SKM-1 treated with dmso at 0.1 percent for 144 hours (cell line): ENCODE data around the gene ITGA5.
A peak's percentile ranks its signal among the peaks of the same experiment; 100 is the strongest.

ENCODE experiments used
- DNase-seq: peaks from one replicate; lab custom pipeline; 2025; ENCODE audit not compliant: unreplicated experiment; lab: John Stamatoyannopoulos, UW

ITGA5 gene

GRCh38 chr12:54412786-54413185 is 6.3 kb downstream of the ITGA5 start:
- DNase-seq: no peak

- DNase-seq: no peak
Measured at GRCh38 chr12:54412348-54412747, 6.7 kb downstream of the ITGA5 start.

- DNase-seq: no peak
Measured at GRCh38 chr12:54411391-54412241, 7.5 kb downstream of the ITGA5 start.

GRCh38 chr12:54409267-54409666 is 9.8 kb downstream of the ITGA5 start:
- DNase-seq: no peak

GRCh38 chr12:54407183-54407905 is 11.7 kb downstream of the ITGA5 start:
- DNase-seq: peak; percentile 53

- no peak for DNase-seq
Measured at GRCh38 chr12:54405573-54405972, 13.5 kb downstream of the ITGA5 start.

GRCh38 chr12:54405106-54405505 is 14.0 kb downstream of the ITGA5 start:
- DNase-seq: no peak

- DNase-seq: no peak
Measured at GRCh38 chr12:54404061-54405004, 14.7 kb downstream of the ITGA5 start.

GRCh38 chr12:54401119-54401518 is 17.9 kb downstream of the ITGA5 start:
- DNase-seq: no peak

- DNase-seq: peak; percentile 27
Measured at GRCh38 chr12:54398995-54399793, 19.9 kb downstream of the ITGA5 start.

- no peak for DNase-seq
Measured at GRCh38 chr12:54398218-54398617, 20.8 kb downstream of the ITGA5 start.

- no peak for DNase-seq
Measured at GRCh38 chr12:54397157-54397556, 21.9 kb downstream of the ITGA5 start.

GRCh38 chr12:54395545-54395944 is 23.5 kb downstream of the ITGA5 start:
- no peak for DNase-seq

- no peak for DNase-seq
Measured at GRCh38 chr12:54394986-54395385, 24.1 kb downstream of the ITGA5 start.

- peak; percentile 25 for DNase-seq
Measured at GRCh38 chr12:54394281-54394719, 24.8 kb downstream of the ITGA5 start.

GRCh38 chr12:54393743-54394142 is 25.3 kb downstream of the ITGA5 start:
- no peak for DNase-seq

GRCh38 chr12:54393207-54393609 is 25.9 kb downstream of the ITGA5 start:
- no peak for DNase-seq

GRCh38 chr12:54392485-54393206 is 26.4 kb downstream of the ITGA5 start:
- no peak for DNase-seq

- DNase-seq: no peak
Measured at GRCh38 chr12:54390668-54391551, 28.2 kb downstream of the ITGA5 start.
